GM04504 (cell line): Measurements from ENCODE around the gene PCA3.

ENCODE experiments used
- DNase-seq: peaks from one replicate; pipeline ENCODE4 v3.0.0-alpha.2; 2012; ENCODE audit warnings: low read depth

The PCA3 gene

GRCh38 chr9:76756941-76757673 is 7.1 kb upstream of the PCA3 start:
- DNase-seq = no peak

DNA sequence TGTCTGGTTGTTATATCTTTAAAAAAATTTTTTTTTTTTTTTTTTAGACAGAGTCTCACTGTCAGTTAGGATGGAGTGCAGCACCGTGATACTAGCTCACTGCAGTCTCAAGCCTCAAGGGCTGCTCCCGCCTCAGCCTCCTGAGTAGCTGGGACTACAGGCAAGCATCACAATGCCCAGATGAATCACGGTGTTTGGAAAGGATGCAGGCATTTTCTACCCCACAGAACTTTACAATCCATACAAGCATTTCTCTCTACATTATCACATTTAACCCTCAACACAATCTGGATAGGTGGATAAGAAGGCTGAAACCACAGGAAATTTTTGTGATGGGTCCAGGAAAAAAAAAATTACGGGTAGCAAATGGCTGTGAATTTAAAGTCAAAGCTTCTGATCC is 5.8 kb upstream of the PCA3 start:
- no peak for DNase-seq

GRCh38 chr9:76759732-76760131 is 4.5 kb upstream of the PCA3 start:
- DNase-seq = no peak

DNA sequence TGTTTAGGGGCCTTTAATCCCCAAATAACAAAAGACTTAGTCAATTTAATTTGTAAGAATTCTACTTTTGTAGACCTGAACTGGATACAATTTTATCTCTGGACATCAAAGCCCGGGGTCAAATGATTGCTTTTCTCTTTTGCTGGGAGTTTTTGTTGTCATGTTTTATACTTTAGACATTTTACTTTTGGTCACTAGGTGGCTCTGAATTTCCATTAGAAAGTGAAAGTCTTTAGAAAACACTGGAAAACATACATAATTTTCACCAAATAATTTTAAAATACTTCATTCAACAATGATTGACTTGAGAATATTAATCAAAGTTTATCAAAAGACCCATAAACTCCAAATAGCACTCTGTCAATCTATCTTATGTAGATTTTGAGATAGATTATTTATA is 2.8 kb upstream of the PCA3 start:
- DNase-seq = no peak

DNA sequence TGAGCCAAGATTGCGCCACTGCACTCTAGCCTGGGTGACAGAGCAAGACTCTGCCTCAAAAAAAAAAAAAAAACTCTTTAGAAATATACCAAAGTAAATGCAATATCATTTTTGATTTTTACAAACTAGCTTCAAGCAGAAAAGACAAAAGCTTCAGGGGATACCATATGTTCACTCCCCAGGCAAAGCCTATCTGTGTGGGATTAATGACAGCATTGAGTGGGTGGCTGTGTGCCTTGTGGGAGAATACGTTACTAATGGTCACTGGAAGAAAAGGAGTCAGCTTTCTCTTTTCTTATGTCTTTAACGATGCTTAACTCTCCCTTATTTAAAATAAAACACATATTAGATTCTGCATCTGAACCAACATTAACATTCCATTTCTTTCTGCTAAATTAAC is 1.9 kb downstream of the PCA3 start:
- DNase-seq = no peak

- no peak for DNase-seq
Observed at GRCh38 chr9:76772686-76773445, 8.6 kb downstream of the PCA3 start.

GRCh38 chr9:76784881-76785280 is 20.6 kb downstream of the PCA3 start:
- DNase-seq = no peak

GRCh38 chr9:76785501-76785900 is 21.3 kb downstream of the PCA3 start:
- no peak for DNase-seq

DNA sequence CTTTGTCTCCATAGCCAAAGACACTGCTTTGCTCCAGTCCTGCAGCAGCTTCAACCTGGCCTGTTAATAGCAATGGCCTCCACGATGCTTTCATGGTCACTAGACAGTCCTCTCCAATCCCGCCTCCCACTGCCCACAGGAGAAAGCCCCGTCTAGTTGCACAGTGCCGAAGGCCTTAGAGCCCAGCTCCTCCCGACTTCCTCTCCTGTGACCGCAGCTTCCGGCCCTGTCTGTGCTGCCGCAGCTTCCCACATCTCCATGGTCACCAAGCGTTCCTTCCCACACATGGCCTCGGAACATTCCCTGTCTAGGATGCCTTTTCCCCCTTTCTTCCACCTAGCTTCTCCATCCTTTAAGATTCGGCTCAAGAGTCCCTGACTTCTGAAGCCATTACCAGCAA is 23.4 kb downstream of the PCA3 start:
- no peak for DNase-seq

- DNase-seq = no peak
Observed at GRCh38 chr9:76789840-76790239, 25.6 kb downstream of the PCA3 start.

- DNase-seq = no peak
Observed at GRCh38 chr9:76793784-76794431, 29.7 kb downstream of the PCA3 start.

- DNase-seq = no peak
Observed at GRCh38 chr9:76796296-76796695, 32.1 kb downstream of the PCA3 start.

GRCh38 chr9:76798527-76798926 is 34.3 kb downstream of the PCA3 start:
- DNase-seq = no peak

DNA sequence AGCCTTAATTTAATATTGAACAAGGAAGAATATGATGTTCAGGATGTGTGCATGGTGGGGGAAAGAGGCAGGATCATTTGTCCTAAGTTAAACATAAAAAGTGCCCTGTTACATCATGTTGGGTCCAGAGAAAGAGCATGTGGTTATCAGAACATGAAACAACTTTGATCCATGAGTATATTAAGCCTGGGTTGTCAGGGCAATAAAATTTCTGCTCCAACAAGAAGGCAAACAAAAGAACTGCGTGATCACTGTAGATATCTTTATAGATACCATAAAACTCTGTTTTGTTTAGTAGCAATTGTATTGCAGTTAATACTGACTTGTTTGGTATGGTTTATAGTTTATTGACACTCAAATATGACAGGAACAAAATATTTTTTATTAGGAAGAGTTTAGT is 35.2 kb downstream of the PCA3 start:
- DNase-seq = no peak

DNA sequence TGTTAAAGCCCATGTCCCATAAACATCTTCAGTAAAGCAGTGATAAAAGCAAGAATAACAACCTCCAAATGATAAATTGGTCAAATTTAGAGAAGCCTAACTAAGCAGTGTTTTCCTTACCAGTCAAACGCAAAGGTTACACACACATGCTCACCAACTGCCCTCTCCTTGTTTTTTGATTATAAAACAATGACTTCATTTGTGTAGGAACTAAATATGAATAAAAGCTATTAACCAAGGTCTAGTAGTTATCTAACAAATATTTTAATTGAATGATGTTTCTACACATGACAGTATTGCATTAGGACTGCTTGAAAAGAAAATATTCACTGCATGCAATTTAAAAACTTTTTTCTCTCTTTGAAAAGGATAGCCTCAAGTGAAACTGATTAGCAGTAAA is 36.7 kb downstream of the PCA3 start:
- no peak for DNase-seq

DNA sequence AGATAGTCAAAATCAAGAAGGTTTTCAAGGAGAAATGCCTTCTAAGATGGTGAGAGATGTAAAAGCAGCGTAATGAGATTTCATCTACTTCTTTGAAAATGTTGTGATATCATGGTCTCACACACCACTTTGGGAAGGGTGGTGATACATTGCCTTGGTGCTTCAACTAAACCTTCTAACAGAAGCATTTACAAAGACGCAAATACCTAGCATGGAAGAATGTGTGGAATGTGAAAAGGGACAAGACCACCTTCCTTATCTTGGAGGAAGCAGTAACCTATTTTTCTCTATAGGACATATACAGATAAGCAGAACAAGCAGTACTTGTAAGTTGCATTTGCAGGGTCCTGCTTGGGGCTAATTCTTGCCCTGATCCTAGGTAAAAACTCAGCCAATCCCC is 38.8 kb downstream of the PCA3 start:
- no peak for DNase-seq

GRCh38 chr9:76803762-76804161 is 39.5 kb downstream of the PCA3 start:
- no peak for DNase-seq

DNA sequence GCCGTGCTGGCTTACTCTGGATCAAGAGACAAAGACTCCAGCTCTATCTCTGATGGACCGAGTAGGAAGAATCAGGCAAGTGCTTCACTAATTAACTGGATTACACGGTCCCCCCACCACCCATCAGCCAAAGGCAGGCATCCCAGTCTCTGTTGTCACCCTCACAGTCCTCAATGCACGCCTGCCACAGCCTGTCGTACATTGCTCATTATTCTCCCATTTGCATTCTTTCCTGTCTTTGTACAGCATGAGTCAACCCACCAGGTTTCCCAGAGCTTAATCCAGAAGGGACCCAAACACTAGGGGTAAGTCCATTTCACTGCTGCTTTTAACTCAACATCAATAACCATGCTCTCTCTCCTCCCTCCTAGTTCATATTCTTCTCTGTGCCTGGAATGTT is 44.4 kb downstream of the PCA3 start:
- no peak for DNase-seq

GRCh38 chr9:76810377-76810957 is 46.2 kb downstream of the PCA3 start:
- DNase-seq = peak; percentile 31

- no peak for DNase-seq
Observed at GRCh38 chr9:76812591-76812990, 48.4 kb downstream of the PCA3 start.

DNA sequence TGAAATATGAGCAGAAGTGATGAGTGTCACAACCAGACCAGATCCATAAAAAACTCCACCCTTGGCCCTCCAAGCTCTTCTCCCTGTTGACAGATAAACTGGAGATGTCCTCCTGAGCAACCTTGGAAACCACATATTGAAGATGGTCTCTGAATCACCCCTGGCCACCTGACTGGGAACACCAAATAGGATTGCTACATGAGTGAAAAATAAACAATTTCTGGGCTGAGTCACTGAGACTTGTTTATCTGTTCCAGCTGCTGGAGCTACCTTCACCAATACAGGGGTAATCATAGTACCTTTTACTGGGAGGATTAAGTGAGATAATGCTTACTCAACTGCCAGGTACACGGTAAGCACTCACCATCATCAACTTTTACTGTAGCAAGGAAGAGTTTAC is 53.3 kb downstream of the PCA3 start:
- peak; percentile 68 for DNase-seq

- peak; percentile 97 for DNase-seq
Observed at GRCh38 chr9:76818271-76818670, 54.0 kb downstream of the PCA3 start.

DNA sequence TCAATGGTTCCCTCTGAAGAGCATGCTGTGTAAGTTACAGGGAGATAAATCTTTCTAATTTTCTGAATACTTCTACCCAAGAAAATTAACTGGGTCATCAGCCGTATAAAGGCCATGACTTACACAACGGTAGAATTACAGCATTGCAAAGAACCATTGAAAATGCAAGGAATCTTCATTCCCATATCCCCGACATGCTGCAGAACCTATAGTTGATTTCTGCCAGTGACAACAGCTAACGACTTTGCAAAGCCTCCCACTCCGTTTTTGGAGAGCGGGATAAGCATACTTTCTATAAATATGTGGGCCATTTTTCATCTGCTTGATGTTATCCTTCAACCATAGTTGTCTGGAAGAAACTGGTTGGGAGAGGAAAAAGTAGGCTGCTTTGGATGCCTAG is 56.2 kb downstream of the PCA3 start:
- DNase-seq = no peak
